Measurements from ENCODE around the gene ZWILCH.

- no peak for TF ChIP-seq TAF1 (IDR thresholded peaks at IDR 0.05; ENCODE audit: borderline replicate concordance, insufficient read depth, low read length)
- TF ChIP-seq POLR2AphosphoS5 (IDR thresholded peaks at IDR 0.05; ENCODE audit: low read depth, low read length): no peak
- no peak for TF ChIP-seq SIN3A (IDR thresholded peaks at IDR 0.05; ENCODE audit: borderline replicate concordance, insufficient read depth, low read length)
- TF ChIP-seq REST (IDR thresholded peaks at IDR 0.05; ENCODE audit: insufficient read depth in 1 of 2, low read depth in 2 of 2, low read length in 2 of 2): no peak
- no peak for TF ChIP-seq FOXP2 (optimal IDR thresholded peaks at IDR 0.05; ENCODE audit: borderline replicate concordance, extremely low read depth, extremely low read length, insufficient read depth)
Measured at GRCh38 chr15:66565741-66566144, 60.6 kb downstream of the ZWILCH start, which contains the start of gene LCTL.
